HepG2 (cell line): ENCODE results near the gene RBCK1. TPM values are rescaled to one million over a fixed set of nuclear protein-coding genes. Genes with fewer than 3 reads are reported as not detected.

Experiments
- ETV6 ChIP-seq: sonication (generic); formaldehyde crosslinking; conservative IDR thresholded peaks from 2 replicates; pipeline ENCODE4 v1.4.0; 2020; ENCODE audit warnings: missing genetic modification reagents
- FOXA1 ChIP-seq, 2 experiments: fragments of 450-650 bp in 1 of 2; sonication (generic) in 1 of 2; formaldehyde crosslinking in 1 of 2; IDR thresholded peaks; 2 replicates each; pipeline versions ENCODE4 v1.4.0 to v1.6.1; 2016 to 2020; ENCODE audit warnings: missing genetic modification reagents in 1 of 2
- FUBP1 ChIP-seq: sonication (generic); formaldehyde crosslinking; IDR thresholded peaks from 2 replicates; pipeline ENCODE4 v1.5.1; 2020; ENCODE audit warnings: missing genetic modification reagents, mild to moderate bottlenecking, borderline replicate concordance
- HDAC1 ChIP-seq: sonication (generic); formaldehyde crosslinking; IDR thresholded peaks from 2 replicates; pipeline ENCODE4 v1.5.1; 2020; ENCODE audit warnings: mild to moderate bottlenecking, missing genetic modification reagents
- MTF2 ChIP-seq: sonication (generic); formaldehyde crosslinking; IDR thresholded peaks from 2 replicates; pipeline ENCODE4 v1.5.0; 2020; ENCODE audit warnings: missing genetic modification reagents, borderline replicate concordance
- NR2F2 ChIP-seq: IDR thresholded peaks from 2 replicates; pipeline ENCODE4 v1.6.1; 2012; ENCODE audit warnings: low read depth, inconsistent platforms, borderline replicate concordance
- SPEN ChIP-seq: sonication (generic); formaldehyde crosslinking; IDR thresholded peaks from 2 replicates; pipeline ENCODE4 v1.5.1; 2020; ENCODE audit warnings: low read depth, mild to moderate bottlenecking, missing genetic modification reagents
- TBP ChIP-seq: sonication (generic); formaldehyde crosslinking; IDR thresholded peaks from 2 replicates; pipeline ENCODE4 v1.5.0; 2020; ENCODE audit warnings: missing genetic modification reagents
- ZBTB20 ChIP-seq: sonication (generic); formaldehyde crosslinking; IDR thresholded peaks from 2 replicates; pipeline ENCODE4 v1.8.1; 2023; ENCODE audit warnings: missing genetic modification reagents, low read depth, mild to moderate bottlenecking, borderline replicate concordance
- ZNF530 ChIP-seq: sonication (generic); formaldehyde crosslinking; IDR thresholded peaks from 2 replicates; pipeline ENCODE4 v1.5.0; 2020; ENCODE audit warnings: low read depth, mild to moderate bottlenecking, missing genetic modification reagents
- ZNF550 ChIP-seq: sonication (generic); formaldehyde crosslinking; IDR thresholded peaks from 2 replicates; pipeline ENCODE4 v1.4.0; 2020; ENCODE audit warnings: mild to moderate bottlenecking, missing genetic modification reagents, borderline replicate concordance
- ZNF709 ChIP-seq: sonication (generic); formaldehyde crosslinking; IDR thresholded peaks from 2 replicates; pipeline ENCODE4 v1.5.0; 2020; ENCODE audit warnings: mild to moderate bottlenecking, missing genetic modification reagents
- polyA plus RNA-seq, 8 experiments: library from polyadenylated mRNA; depleted of rRNA in 3 of 8; stranded (reverse) in 7 of 8; unstranded in 1 of 8; fragments of >200 nt; fragmentation: Illumina TruSeq in 4 of 8; extraction: Trizol in 4 of 8; gene quantifications; 2 replicates each; pipeline versions ENCODE4 v1.2.1 to v1.2.3, GENCODE V29; 2011 to 2016; ENCODE audit warnings: low read depth in 4 of 8, missing spikeins in 1 of 8, mixed read lengths in 1 of 8; ENCODE audit not compliant: insufficient read depth in 1 of 8
- total RNA-seq, 5 experiments: library from RNA; depleted of rRNA; stranded (reverse); fragments of >200 nt; fragmentation: Illumina TruSeq; extraction: Trizol; gene quantifications; 2 replicates each; pipeline ENCODE4 v1.2.3, GENCODE V29; 2016; ENCODE audit warnings: low read depth in 1 of 5

Gene RBCK1
- total and polyA plus RNA-seq, 2 of the 13 experiments (the other 11 are each of a cell fraction or from before 2014, with no cell fraction given), result 149 to 215 TPM

GRCh38 chr20:461254-462198 is 53.4 kb downstream of the RBCK1 start (continued):
- TF ChIP-seq FUBP1 (CRISPR knock-in tag) (no peak), ZNF550 (peak; percentile 41), HDAC1 (peak; percentile 56), ZNF709 (CRISPR knock-in tag) (no peak), ZNF530 (no peak), ETV6 (CRISPR knock-in tag) (no peak), FOXA1 (IDR thresholded peaks at IDR 0.05) (no peak), FOXA1 (CRISPR knock-in tag; IDR thresholded peaks at IDR 0.05) (no peak), TBP (CRISPR knock-in tag) (no peak), NR2F2 (no peak), MTF2 (CRISPR knock-in tag) (no peak), ZBTB20 (no peak), SPEN (CRISPR knock-in tag) (peak; percentile 56; the same call in 1 of the 2 replicates)
- TF ChIP-seq, all 625 proteins: peak for 181
